Ecto neural progenitor cell (in vitro differentiated cells): ENCODE results near the gene CUL1.

Source experiments
- DNase-seq: peaks from one replicate; pipeline ENCODE4 v3.0.0-alpha.2; 2018; ENCODE audit warnings: low spot score

The CUL1 gene

GRCh38 chr7:148804343-148805235 is 105.9 kb downstream of the CUL1 start:
- DNase-seq: no peak

GRCh38 chr7:148806187-148806586 is 107.5 kb downstream of the CUL1 start:
- DNase-seq: no peak

- no peak for DNase-seq
Observed at GRCh38 chr7:148807436-148807835, 108.7 kb downstream of the CUL1 start.

- no peak for DNase-seq
Observed at GRCh38 chr7:148809856-148810255, 111.2 kb downstream of the CUL1 start.

- DNase-seq: no peak
Observed at GRCh38 chr7:148811892-148812291, 113.2 kb downstream of the CUL1 start.

GRCh38 chr7:148813890-148814289 is 115.2 kb downstream of the CUL1 start:
- no peak for DNase-seq

- DNase-seq: no peak
Observed at GRCh38 chr7:148814922-148815559, 116.3 kb downstream of the CUL1 start.

GRCh38 chr7:148815612-148816011 is 116.9 kb downstream of the CUL1 start:
- DNase-seq: no peak

- no peak for DNase-seq
Observed at GRCh38 chr7:148819697-148820360, 121.1 kb downstream of the CUL1 start.

- DNase-seq: no peak
Observed at GRCh38 chr7:148821422-148821821, 122.7 kb downstream of the CUL1 start.

GRCh38 chr7:148824864-148825263 is 126.2 kb downstream of the CUL1 start:
- DNase-seq: no peak

- no peak for DNase-seq
Observed at GRCh38 chr7:148825338-148825737, 126.6 kb downstream of the CUL1 start.

GRCh38 chr7:148828965-148829364 is 130.3 kb downstream of the CUL1 start:
- no peak for DNase-seq

GRCh38 chr7:148830897-148831692 is 132.4 kb downstream of the CUL1 start:
- no peak for DNase-seq

GRCh38 chr7:148831782-148832181 is 133.1 kb downstream of the CUL1 start:
- no peak for DNase-seq

- no peak for DNase-seq
Observed at GRCh38 chr7:148834605-148835004, 135.9 kb downstream of the CUL1 start.

- DNase-seq: no peak
Observed at GRCh38 chr7:148835854-148836253, 137.2 kb downstream of the CUL1 start.

GRCh38 chr7:148838905-148839304 is 140.2 kb downstream of the CUL1 start:
- DNase-seq: no peak

GRCh38 chr7:148847815-148848734 is 149.4 kb downstream of the CUL1 start:
- no peak for DNase-seq

- no peak for DNase-seq
Observed at GRCh38 chr7:148849393-148850098, 150.8 kb downstream of the CUL1 start.
